PC-9 (cell line): ENCODE data around the gene AOPEP.
"Not testable (repeated sequence)": the region's sequence is repeated elsewhere in the genome, so short reads cannot be mapped to it uniquely, and the experiment has no call there.

Source experiments
- EZH2 ChIP-seq: fragments of 200-600 bp; sonication (generic); IDR thresholded peaks from 2 replicates; pipeline ENCODE4 v1.8.0; 2017; ENCODE audit warnings: antibody characterized with exemption, low read depth
- TF ChIP-seq, protein P1 (sequence below): fragments of 200-600 bp; sonication (generic); conservative IDR thresholded peaks from 2 replicates; pipeline ENCODE4 v1.6.1; 2017; ENCODE audit warnings: mixed run types, antibody characterized with exemption, mild to moderate bottlenecking, moderate library complexity

DNA sequence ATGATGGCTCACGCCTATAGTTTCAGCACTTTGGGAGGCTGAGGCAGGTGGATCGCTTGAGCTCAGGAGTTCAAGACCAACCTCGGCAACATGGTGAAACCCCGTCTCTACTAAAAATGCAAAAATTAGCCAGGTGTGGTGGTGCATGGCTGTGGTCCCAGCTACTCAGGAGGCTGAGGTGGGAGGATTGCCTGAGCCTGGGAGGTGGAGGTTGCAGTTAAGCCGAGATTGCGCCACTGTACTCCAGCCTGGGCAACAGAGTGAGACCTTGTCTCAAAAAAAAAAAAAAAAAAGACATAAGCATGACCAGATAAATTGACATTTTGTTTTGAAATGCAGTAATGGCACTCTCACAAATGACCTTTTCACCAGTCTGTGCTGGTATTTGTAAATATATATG, 294.1 kb downstream of the AOPEP start:
- TF ChIP-seq, protein P1, sequence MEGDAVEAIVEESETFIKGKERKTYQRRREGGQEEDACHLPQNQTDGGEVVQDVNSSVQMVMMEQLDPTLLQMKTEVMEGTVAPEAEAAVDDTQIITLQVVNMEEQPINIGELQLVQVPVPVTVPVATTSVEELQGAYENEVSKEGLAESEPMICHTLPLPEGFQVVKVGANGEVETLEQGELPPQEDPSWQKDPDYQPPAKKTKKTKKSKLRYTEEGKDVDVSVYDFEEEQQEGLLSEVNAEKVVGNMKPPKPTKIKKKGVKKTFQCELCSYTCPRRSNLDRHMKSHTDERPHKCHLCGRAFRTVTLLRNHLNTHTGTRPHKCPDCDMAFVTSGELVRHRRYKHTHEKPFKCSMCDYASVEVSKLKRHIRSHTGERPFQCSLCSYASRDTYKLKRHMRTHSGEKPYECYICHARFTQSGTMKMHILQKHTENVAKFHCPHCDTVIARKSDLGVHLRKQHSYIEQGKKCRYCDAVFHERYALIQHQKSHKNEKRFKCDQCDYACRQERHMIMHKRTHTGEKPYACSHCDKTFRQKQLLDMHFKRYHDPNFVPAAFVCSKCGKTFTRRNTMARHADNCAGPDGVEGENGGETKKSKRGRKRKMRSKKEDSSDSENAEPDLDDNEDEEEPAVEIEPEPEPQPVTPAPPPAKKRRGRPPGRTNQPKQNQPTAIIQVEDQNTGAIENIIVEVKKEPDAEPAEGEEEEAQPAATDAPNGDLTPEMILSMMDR, result not testable (repeated sequence)
- not testable (repeated sequence) for TF ChIP-seq EZH2
